HUES48 (cell line): ENCODE data around the gene ENKUR.

Experiments used
- H3K27ac ChIP-seq: one replicate; pipeline ENCODE4 v1.7.0; 2013; ENCODE audit warnings: low read depth, low read length, inconsistent platforms
- H3K27me3 ChIP-seq: 2 replicates; pipeline ENCODE4 v1.6.1; 2013; ENCODE audit warnings: mild to moderate bottlenecking, low read length; ENCODE audit not compliant: control insufficient read depth, insufficient read depth
- H3K36me3 ChIP-seq: 2 replicates; pipeline ENCODE4 v1.6.1; 2013; ENCODE audit warnings: low read length; ENCODE audit not compliant: control insufficient read depth, insufficient read depth
- H3K4me1 ChIP-seq: 2 replicates; pipeline ENCODE4 v1.6.1; 2013; ENCODE audit warnings: mild to moderate bottlenecking, low read length; ENCODE audit not compliant: control insufficient read depth, insufficient read depth
- H3K4me3 ChIP-seq: 2 replicates; pipeline ENCODE4 v1.5.1; 2013; ENCODE audit warnings: mild to moderate bottlenecking, low read depth, low read length
- H3K9ac ChIP-seq: 2 replicates; pipeline ENCODE4 v1.6.1; 2013; ENCODE audit warnings: mild to moderate bottlenecking, low read depth, low read length, moderate library complexity
- H3K9me3 ChIP-seq: 2 replicates; pipeline ENCODE4 v1.6.1; 2013; ENCODE audit warnings: low read length; ENCODE audit not compliant: control insufficient read depth, insufficient read depth

Gene ENKUR

DNA sequence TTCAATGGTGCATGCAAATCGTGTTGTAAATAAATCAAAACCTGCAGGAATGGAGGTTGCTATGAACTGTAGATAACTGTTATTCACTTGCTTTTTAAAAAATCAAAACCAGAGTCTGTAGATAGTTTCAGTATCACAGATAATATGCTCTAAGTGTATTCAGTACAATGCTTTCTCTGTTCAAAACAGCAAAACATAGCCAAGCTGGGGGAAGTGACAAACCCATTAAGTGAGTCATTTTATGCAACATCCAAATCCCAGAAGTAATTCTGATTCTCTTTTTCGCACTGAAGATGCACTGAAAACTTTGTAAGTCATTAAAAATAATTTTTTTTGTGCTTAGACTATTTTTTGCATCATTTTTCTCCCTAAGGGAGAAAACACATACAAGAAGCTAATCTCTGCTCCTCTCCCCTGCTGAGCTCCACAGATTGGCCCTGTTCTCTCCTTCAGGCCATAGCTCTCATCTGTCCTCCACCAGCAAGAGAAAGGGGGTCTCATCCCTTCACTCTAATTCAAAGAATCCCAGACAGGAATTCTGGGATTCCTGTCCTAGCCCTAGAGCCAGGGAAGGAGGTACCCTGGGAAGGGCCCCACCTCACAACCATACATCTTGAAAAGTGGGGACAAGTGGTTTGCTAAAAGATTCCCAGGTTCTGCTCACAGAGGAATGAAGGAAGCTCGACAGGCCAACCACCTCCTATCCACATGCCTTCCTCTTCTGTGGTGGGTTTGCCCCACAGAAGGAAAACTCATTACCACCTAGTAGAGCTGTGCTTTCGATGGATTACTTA is 68.5 kb downstream of the ENKUR start:
- no peak overlapping the region for H3K4me3 ChIP-seq
- H3K27ac ChIP-seq, result no peak overlapping the region
- no peak overlapping the region for H3K9ac ChIP-seq
- peaks cover 17% of the 10 kb centered on the region for H3K4me1 ChIP-seq
- H3K9me3 ChIP-seq, result no peaks in the 10 kb centered on the region
- no peaks in the 10 kb centered on the region for H3K36me3 ChIP-seq
- no peaks in the 10 kb centered on the region for H3K27me3 ChIP-seq

DNA sequence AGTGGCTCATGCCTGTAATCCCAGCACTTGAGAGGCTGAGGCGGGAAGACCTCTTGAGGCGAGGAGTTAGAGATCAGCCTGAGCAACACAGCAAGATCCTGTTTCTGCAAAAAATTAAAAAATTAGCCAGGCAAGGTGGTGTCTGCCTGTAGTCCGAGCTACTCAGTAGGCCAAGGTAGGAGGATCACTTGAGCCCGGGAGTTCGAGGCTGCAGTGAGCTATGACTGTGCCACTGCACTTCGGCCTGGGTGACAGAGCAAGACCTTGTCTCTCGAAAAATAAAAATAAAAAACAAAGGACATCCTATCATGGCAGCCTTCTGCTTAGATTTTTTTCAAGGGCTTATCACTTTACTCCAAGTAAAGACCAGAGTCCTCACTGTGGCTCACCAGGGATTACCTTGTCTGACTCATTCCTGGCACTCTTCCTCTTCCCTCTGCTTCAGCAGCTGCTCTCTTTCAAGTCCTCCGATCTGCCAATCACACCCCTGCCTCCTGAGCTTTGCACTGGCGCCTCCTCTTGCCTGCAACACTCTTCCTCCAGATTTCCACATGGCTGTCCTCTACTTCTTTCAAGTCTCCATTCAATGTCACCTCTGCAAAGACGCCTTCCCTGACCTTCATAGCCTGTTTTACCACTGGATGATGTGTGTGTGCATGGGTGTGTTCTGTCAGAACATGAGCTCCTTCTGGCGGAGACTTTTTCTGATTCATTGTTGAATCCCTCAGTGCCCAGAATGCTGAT is 71.3 kb downstream of the ENKUR start:
- no peak overlapping the region for H3K27ac ChIP-seq
- no peaks in the 10 kb centered on the region for H3K9me3 ChIP-seq
- no peak overlapping the region for H3K9ac ChIP-seq
- no peak overlapping the region for H3K4me3 ChIP-seq
- H3K36me3 ChIP-seq, result no peaks in the 10 kb centered on the region
- no peaks in the 10 kb centered on the region for H3K27me3 ChIP-seq
- no peaks in the 10 kb centered on the region; the same call in 1 of the 2 replicates for H3K4me1 ChIP-seq

DNA sequence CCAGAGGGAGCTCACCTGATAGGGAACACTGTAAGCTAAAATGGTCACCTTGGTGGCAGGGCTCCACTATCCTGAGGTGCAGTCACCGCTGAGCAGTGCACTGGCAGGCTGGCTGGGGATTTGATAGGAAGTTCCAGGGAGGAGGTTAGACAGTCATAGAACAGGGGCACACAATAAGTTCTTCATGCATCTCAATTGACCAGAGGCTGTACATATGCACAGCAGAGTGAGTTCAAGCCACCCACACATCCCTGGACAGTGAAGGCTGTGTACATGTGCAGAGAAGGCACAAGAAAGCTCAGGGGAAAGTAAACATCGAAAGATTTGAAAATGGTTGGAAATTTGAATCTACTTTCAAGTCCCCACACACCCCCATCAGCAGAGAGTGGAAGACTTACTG is 77.4 kb downstream of the ENKUR start:
- Histone ChIP-seq H3K27ac (no peak overlapping the region), H3K4me1 (no peaks in the 10 kb centered on the region), H3K36me3 (no peaks in the 10 kb centered on the region), H3K9ac (no peak overlapping the region), H3K9me3 (no peaks in the 10 kb centered on the region), H3K27me3 (no peaks in the 10 kb centered on the region), H3K4me3 (no peak overlapping the region)

DNA sequence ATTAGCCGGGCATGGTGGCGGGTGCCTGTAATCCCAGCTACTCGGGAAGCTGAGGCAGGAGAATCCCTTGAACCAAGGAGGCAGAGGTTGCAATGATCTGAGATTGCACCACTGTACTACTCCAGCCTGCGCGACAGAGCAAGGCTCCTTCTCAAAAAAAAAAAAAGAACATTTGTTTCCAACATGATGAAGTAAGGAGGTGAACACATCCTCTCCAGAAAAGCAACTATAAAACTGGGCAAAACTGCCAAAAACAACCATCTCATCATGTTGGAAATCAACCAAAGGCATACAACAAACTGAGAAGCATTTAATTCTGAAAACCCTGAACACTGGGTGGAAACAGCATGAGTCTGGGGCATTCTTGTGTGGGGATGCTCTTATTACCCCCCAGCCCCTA is 77.9 kb downstream of the ENKUR start:
- no peaks in the 10 kb centered on the region for H3K4me1 ChIP-seq

DNA sequence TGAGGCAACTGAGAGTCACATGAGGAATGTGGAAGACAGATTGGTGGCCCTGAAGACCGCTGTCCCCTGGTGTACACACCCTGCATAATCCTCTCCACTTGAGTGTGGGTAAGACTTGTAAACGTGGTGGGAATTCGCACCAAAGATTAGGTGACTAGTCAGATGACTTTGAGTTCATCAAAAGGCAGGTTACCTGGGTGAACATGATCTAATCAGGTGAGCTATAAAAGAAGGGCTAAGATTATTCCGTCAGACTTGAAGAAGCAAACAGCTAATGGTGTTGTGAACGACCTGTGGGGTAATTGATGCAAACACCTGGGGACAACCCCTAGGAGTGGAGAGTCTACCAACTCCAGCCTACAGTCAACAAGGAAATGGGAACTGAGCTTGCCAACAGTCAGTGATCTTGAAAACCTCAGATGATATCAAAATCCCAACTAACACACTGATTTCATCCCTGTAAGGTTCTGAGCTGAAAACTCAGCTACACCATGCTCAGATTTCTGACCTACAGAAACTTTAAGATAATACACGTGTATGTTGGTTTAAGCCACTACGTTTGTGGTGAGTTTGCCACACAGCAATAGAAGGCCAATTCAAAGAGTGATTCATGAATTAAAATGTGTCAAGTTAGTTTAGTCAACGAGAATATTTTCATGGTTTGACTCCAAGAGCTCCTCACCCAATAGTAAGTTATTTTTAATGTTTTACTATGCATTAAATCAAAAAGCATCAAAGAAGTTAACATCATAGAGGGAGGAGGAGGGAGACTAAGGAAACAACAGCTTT is 80.3 kb downstream of the ENKUR start:
- no peaks in the 10 kb centered on the region for H3K9me3 ChIP-seq
- H3K4me3 ChIP-seq, result no peak overlapping the region
- no peaks in the 10 kb centered on the region for H3K27me3 ChIP-seq

More for the DNA sequence above, 77.9 kb downstream of the ENKUR start:
- Histone ChIP-seq H3K4me3 (no peak overlapping the region), H3K36me3 (no peaks in the 10 kb centered on the region), H3K9ac (no peak overlapping the region), H3K27ac (no peak overlapping the region), H3K9me3 (no peaks in the 10 kb centered on the region), H3K27me3 (no peaks in the 10 kb centered on the region)

More for the DNA sequence above, 80.3 kb downstream of the ENKUR start:
- no peak overlapping the region for H3K9ac ChIP-seq
- no peak overlapping the region for H3K27ac ChIP-seq
- no peaks in the 10 kb centered on the region for H3K36me3 ChIP-seq
- no peaks in the 10 kb centered on the region for H3K4me1 ChIP-seq
